HG02610 (cell line): ENCODE measurements around the gene SLC9A8.
"Not testable (repeated sequence)": the region's sequence is repeated elsewhere in the genome, so short reads cannot be mapped to it uniquely, and the experiment has no call there.

Experiments
- ATAC-seq: cut with Tn5 transposase; IDR thresholded peaks from one replicate; pipeline ENCODE4 v1.9.1; 2021; ENCODE audit warnings: mild to moderate bottlenecking, moderate library complexity; ENCODE audit not compliant: unreplicated experiment

The SLC9A8 gene

DNA sequence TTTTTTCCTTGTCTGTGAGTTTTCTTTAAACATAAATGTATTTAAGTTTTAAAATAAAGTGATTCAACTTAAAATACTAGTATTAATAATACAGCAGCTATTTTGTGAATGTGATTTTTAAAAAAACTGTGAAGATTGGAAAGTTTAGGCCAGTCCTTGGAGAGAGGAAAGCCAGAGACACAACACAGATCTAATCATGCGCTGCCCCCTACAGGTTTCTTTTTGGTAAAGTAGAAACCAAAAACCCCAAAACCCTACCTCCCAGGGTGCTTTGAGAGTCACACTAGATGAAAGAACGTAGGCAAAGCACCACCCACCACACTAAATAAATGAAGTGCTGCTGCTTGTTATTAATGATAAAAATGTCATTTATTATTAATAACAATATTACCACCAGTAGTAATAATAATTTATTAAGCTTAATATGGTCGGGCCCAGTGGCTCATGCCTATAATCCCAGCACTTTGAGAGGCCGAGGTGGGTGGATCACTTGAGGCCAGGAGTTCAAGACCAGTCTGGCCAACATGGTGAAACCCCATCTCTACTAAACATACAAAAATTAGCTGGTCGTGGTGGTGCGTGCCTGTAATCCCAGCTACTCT is 33.7 kb downstream of the SLC9A8 start:
- no peak for ATAC-seq

GRCh38 chr20:49850463-49851230 is 38.0 kb downstream of the SLC9A8 start:
- ATAC-seq: no peak

DNA sequence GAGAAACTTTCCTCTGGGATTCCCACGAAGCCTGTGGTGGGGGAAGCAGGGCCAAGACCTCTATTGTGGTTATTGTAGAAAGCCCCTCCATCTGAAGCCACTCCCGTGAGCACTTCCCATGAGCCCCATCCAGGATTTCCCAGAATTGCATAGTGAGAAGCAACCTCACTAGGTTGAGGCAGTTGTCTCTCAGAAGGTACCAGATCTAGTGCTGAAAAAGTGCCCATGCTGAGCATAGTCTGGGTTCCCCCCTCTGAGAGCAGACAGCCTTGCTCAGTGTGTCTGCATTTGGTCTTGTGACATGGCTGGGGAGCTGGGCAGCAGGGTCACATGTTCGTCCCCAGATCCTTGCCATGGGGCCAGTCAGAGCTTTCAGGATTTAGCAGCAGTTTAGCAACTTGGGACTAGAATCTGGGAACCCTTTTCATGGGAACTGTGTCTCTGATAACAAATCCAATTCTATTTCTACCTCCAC is 38.6 kb downstream of the SLC9A8 start:
- no peak for ATAC-seq

GRCh38 chr20:49851991-49852390 is 39.4 kb downstream of the SLC9A8 start:
- no peak for ATAC-seq

DNA sequence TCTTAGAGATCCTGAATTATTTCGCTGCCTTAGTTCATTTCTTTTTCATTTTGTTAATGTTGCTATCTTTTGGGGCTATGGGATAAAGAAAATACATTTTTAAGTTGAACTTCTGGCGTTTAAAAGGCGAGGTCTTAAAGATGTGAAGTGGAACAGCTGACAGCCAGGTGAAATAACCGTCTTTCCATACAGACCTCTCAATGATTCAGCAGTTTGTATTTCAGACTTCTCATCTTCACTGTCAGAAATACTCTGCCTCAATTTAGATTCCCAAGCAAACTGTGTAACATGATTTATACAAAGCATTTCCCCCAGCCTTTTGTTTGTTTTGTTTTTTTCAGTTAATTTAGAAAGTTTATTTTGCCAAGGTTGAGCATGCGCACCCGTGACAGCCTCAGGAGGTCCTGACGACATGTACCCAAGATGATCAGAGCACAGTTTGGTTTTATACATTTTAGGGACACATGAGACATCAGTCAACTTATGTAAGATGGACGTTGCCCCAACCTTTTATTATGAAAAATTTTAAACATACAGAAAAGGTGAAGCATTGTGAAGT is 40.0 kb downstream of the SLC9A8 start:
- no peak for ATAC-seq

- ATAC-seq: no peak
These were observed 41.0 kb downstream of the SLC9A8 start for GRCh38 chr20:49853640-49854039.

GRCh38 chr20:49854190-49854875 is 41.7 kb downstream of the SLC9A8 start:
- no peak for ATAC-seq

DNA sequence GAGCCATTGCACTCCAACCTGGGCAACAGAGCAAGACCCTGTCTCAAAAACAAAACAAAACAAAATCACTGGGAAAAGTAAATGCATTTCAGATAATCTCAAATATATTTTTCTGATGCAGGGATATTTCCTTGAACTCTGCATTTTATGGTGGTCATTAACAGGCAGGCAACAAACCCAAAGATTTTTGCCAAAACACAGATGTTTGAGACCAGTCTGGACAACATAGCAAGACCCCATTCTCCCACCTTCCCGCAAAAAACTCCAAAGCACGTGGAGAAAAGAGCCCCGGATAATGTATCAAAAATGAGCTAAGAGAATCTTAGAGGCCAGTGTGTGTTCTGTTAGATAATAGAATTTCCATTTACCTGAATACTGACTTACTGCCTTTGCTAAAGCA is 44.3 kb downstream of the SLC9A8 start:
- ATAC-seq: no peak

- no peak for ATAC-seq
These were observed 45.5 kb downstream of the SLC9A8 start for GRCh38 chr20:49858076-49858585.

DNA sequence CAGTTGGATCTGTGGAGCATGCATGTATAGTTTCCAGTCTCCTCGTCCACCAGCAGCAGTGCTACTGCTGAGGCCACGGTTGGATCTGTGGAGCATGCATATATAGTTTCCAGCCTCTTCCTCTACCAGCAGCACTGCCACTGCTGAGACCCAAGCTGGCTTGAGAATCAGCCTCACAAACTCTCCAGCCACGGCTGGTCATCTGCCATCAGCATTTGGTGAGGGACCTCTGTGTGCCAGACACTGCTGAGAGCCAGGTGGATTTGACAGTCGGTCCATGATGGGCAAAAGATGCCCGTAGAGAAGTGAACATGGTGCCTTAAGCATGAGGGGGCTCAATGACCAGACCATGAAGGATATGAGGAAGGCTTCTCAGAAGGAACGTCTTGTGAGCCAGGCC is 46.4 kb downstream of the SLC9A8 start:
- ATAC-seq: no peak

GRCh38 chr20:49859807-49860206 is 47.2 kb downstream of the SLC9A8 start:
- no peak for ATAC-seq

- ATAC-seq: not testable (repeated sequence)
These were observed 48.6 kb downstream of the SLC9A8 start for GRCh38 chr20:49861232-49861631.

GRCh38 chr20:49862607-49863200 is 50.1 kb downstream of the SLC9A8 start:
- ATAC-seq: no peak

DNA sequence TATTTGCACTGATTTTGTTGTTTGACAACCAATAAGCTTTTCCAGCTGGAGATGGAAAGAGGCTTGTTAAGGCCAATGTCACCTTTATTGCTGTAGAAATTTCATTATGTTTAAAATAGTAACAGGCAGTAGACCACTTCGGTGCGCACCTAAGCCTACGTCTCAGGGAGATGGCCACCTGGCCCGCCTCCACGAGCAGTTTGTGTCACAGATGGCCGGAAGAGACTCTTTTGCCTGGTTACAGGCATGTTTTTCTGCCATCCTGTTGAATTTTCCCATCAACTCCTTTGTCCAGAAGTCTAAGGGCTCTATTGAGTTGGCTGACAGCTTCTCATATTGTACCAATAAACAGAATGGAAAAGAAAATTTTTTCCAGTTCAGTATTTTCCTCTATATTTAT is 51.0 kb downstream of the SLC9A8 start:
- no peak for ATAC-seq

DNA sequence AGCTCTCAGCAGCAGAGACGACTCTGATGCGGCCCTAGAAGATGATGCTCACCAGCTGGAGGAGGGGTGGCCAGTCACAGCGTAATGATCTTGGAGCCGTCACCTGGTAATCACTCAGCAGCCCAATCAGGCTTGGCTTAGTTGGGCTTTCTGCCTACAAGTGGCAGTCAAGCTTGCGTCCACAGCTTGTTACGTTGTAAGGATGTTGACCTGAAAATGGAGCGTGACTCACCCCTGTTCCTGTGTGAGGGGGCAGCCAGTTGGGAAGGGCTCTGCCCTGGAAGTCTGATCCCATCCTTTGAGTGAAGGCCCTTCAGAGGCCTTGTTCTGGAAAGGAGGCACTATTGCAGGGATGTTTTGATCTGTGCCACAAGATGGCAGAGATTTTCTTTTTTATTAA is 52.9 kb downstream of the SLC9A8 start:
- no peak for ATAC-seq

DNA sequence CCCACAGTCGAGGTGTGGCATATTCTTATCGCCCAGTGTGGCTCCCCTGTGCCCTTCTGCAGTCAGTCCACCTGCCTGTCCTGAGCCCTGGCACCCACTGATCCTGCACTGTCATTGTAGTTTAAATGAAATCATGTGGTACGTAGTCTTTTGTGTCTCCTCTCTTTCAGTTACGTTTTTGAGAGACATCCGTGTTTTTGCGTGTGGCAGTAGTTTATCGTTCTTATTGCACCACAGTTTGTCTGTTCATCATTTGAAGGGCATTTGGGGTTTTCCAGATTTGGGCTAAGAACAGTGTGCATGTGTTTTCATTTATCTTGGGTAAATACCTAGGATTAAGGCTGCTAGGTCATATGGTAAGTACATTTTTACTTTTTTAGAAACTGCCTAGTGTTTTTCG is 53.4 kb downstream of the SLC9A8 start:
- no peak for ATAC-seq

GRCh38 chr20:49867453-49868215 is 55.0 kb downstream of the SLC9A8 start:
- ATAC-seq: no peak

DNA sequence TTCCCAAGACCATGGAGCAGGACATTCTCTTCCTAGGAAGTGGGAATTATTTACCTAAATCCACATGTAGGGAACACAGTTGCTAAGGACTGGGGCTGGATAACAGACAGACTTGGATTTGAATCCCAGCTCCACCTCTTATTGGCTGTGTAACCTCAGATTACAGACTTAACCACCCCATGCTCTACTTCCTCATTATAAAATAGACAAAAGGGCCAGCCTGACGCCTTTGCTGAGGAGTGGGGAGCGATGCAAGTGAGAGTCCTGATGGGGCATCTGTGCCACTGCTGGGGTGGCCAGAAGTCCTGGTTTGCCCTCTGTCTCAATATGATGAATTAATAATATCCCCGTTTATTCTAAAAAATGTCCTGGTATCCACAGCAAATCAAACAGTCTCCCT is 55.9 kb downstream of the SLC9A8 start:
- ATAC-seq: no peak

DNA sequence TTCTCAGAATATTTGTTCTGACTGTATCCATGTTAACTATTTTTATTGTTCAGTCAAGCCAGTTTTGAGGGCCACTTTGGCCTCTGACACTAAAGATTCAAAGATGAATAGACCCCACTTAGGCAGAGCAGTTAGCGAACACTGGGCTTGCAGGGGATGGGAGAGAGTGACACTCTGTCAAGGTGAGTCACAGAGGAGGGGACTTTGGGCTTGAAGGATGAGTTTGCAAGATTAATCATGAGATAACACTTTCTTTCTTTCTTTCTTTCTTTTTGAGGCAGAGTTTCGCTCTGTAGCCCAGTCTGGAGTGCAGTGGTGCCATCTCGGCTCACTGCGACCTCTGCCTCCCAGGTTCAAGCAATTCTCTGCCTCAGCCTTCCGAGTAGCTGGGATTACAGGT is 56.3 kb downstream of the SLC9A8 start:
- no peak for ATAC-seq

DNA sequence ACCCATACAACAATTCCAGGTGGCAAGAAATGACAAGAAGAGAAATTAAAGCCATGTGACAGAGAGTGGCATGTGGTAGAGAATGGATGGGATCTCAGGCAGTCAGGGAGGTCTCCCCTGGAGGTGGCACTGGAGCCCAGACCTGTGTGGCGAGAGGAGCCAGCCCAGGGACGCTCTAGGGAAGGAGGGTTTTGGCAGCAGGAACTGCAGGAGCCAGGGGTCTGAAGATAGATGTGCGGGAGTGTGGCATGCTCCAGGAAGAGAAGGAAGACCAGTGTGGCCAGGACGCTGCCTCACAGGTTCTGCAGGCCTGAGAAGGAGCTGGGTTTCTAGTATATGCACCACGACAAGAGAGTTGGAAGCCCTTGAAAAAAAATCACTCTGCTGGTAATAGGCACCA is 57.6 kb downstream of the SLC9A8 start:
- no peak for ATAC-seq
